DOHH2 (cell line): ENCODE data around the gene VWA3B.
"Not testable (repeated sequence)": the region's sequence is repeated elsewhere in the genome, so short reads cannot be mapped to it uniquely, and the experiment has no call there.

Experiments
- H3F3A ChIP-seq: fragments of 200-600 bp; sonication (generic), shearing (Covaris generic); 2 replicates; pipeline ENCODE4 v1.6.0; 2016; ENCODE audit warnings: antibody characterized with exemption, mild to moderate bottlenecking; ENCODE audit not compliant: control insufficient read depth, insufficient read depth
- H3K27ac ChIP-seq: fragments of 200-600 bp; sonication (generic); 2 replicates; pipeline ENCODE4 v1.5.1; 2014; ENCODE audit warnings: low read depth, mild to moderate bottlenecking, low read length, moderate library complexity
- H3K27me3 ChIP-seq: fragments of 200-600 bp; sonication (generic); 2 replicates; pipeline ENCODE4 v1.6.1; 2014; ENCODE audit warnings: mild to moderate bottlenecking, low read length, mixed read lengths; ENCODE audit not compliant: control insufficient read depth
- H3K36me3 ChIP-seq: fragments of 200-600 bp; sonication (generic); 2 replicates; pipeline ENCODE4 v1.6.1; 2014; ENCODE audit warnings: mild to moderate bottlenecking, low read length, moderate library complexity, mixed read lengths; ENCODE audit not compliant: control insufficient read depth
- H3K4me1 ChIP-seq: fragments of 200-600 bp; sonication (generic); 2 replicates; pipeline ENCODE4 v1.6.1; 2014; ENCODE audit warnings: mild to moderate bottlenecking, low read length, mixed read lengths; ENCODE audit not compliant: control insufficient read depth
- H3K4me2 ChIP-seq: fragments of 200-600 bp; sonication (generic); 2 replicates; pipeline ENCODE4 v1.6.0; 2014; ENCODE audit warnings: mild to moderate bottlenecking, low read length, moderate library complexity
- H3K4me3 ChIP-seq: fragments of 200-600 bp; sonication (generic); 2 replicates; pipeline ENCODE4 v1.5.1; 2014; ENCODE audit warnings: mild to moderate bottlenecking, low read length, mixed read lengths
- H3K79me2 ChIP-seq: fragments of 200-600 bp; sonication (generic); 2 replicates; pipeline ENCODE4 v1.6.1; 2014; ENCODE audit warnings: mild to moderate bottlenecking, low read length, mixed read lengths; ENCODE audit not compliant: control insufficient read depth
- H3K9me2 ChIP-seq: fragments of 200-600 bp; sonication (generic); replicated peaks from 2 replicates; pipeline ENCODE4 v1.6.1; 2014; ENCODE audit warnings: mild to moderate bottlenecking, low read length, mixed read lengths; ENCODE audit not compliant: control insufficient read depth
- H3K9me3 ChIP-seq: fragments of 200-600 bp; sonication (generic); 2 replicates; pipeline ENCODE4 v1.6.1; 2014; ENCODE audit warnings: antibody characterized with exemption, low read length, mixed read lengths; ENCODE audit not compliant: control insufficient read depth, insufficient read depth
- H4K20me1 ChIP-seq: fragments of 200-600 bp; sonication (generic); 2 replicates; pipeline ENCODE4 v1.6.0; 2014; ENCODE audit warnings: low read depth, mild to moderate bottlenecking, antibody characterized with exemption, low read length, moderate library complexity; ENCODE audit not compliant: control insufficient read depth, insufficient read depth
- EZH2phosphoT487 ChIP-seq: fragments of 200-600 bp; sonication (generic); IDR thresholded peaks from 2 replicates; pipeline ENCODE4 v1.6.1; 2017; ENCODE audit warnings: borderline replicate concordance, mild to moderate bottlenecking, antibody characterized with exemption, low read length, moderate library complexity, mixed read lengths
- TF ChIP-seq, protein P1 (sequence below): fragments of 200-600 bp; sonication (generic); IDR thresholded peaks from one replicate; pipeline ENCODE4 v1.5.1; 2014; ENCODE audit warnings: antibody characterized with exemption, mild to moderate bottlenecking, low read depth, low read length; ENCODE audit not compliant: poor library complexity, severe bottlenecking

Gene VWA3B

DNA sequence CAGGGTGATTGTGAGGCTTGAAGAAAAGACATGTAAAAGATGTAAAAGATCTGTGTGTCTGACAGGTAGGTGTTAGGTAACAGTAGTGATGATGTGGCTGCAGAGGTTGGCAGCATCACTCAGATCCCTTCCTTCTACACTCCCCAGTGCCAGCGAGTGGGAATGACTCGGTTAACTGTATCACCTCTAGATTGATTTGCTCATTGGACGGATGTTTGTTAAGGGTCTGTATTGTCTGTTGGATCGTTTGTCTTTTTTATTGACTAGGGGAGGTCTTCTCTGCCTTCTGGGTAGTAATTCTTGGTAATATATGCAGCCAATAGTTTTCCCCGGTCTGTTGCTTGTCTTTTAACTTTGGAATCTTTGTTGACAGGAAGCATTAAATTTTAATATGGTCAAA, 214.5 kb downstream of the VWA3B start:
- Histone ChIP-seq H3K27me3 (peaks cover 5% of the 10 kb centered on the region; the same call in 1 of the 2 replicates), H3K9me2 (no peaks in the 10 kb centered on the region), H3K27ac (no peak overlapping the region), H3K36me3 (no peaks in the 10 kb centered on the region), H3K4me1 (no peaks in the 10 kb centered on the region), H3K9me3 (no peaks in the 10 kb centered on the region), H3K4me3 (no peak overlapping the region), H3F3A (no peaks in the 10 kb centered on the region), H4K20me1 (no peaks in the 10 kb centered on the region), H3K4me2 (no peak overlapping the region), H3K79me2 (no peaks in the 10 kb centered on the region)
- TF ChIP-seq, protein P1, sequence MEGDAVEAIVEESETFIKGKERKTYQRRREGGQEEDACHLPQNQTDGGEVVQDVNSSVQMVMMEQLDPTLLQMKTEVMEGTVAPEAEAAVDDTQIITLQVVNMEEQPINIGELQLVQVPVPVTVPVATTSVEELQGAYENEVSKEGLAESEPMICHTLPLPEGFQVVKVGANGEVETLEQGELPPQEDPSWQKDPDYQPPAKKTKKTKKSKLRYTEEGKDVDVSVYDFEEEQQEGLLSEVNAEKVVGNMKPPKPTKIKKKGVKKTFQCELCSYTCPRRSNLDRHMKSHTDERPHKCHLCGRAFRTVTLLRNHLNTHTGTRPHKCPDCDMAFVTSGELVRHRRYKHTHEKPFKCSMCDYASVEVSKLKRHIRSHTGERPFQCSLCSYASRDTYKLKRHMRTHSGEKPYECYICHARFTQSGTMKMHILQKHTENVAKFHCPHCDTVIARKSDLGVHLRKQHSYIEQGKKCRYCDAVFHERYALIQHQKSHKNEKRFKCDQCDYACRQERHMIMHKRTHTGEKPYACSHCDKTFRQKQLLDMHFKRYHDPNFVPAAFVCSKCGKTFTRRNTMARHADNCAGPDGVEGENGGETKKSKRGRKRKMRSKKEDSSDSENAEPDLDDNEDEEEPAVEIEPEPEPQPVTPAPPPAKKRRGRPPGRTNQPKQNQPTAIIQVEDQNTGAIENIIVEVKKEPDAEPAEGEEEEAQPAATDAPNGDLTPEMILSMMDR: no peak
- TF ChIP-seq EZH2phosphoT487: no peak

DNA sequence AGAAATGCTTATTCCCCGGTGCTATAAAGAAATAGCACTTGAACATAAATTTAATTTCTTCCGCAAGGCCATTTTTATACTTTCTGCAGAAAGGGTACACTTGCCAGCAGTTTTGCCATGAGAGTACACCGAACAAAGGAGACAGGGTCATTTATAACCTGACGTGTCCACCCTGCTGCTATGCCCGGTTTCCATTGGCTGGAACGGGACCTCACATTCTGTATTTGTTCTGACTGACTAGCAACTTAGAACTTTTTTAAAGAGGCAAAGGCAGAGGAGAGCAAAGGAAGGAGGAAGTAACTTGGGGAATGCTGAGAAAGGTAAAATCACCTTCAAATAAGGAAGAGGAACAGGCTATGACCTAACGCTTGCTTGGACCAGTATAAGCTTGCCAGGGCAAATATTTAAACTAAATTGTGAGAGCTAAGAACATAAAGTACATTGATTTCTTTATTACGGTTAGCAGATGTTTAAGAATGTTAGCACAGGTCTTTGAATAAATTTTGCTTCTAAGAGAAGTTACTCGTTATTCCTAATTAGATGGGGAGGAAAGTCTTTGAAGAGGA, 220.2 kb downstream of the VWA3B start:
- H3K36me3 ChIP-seq, H4K20me1 ChIP-seq, H3F3A ChIP-seq, H3K27me3 ChIP-seq, H3K4me1 ChIP-seq, H3K79me2 ChIP-seq, H3K27ac ChIP-seq, H3K9me2 ChIP-seq, H3K4me2 ChIP-seq, H3K4me3 ChIP-seq, H3K9me3 ChIP-seq: not testable (repeated sequence)

- Histone ChIP-seq H3K27ac (no peak overlapping the region), H3K9me3 (no peaks in the 10 kb centered on the region), H3F3A (no peaks in the 10 kb centered on the region), H3K79me2 (no peaks in the 10 kb centered on the region), H3K36me3 (no peaks in the 10 kb centered on the region), H3K4me3 (no peak overlapping the region), H3K4me2 (no peak overlapping the region), H3K4me1 (no peaks in the 10 kb centered on the region), H4K20me1 (no peaks in the 10 kb centered on the region), H3K27me3 (0 out of 2 replicates have a peak, but pooled peaks cover 3% of the 10 kb centered on the region), H3K9me2 (no peaks in the 10 kb centered on the region)
- TF ChIP-seq EZH2phosphoT487: no peak
- TF ChIP-seq, protein P1: no peak
Observed at GRCh38 chr2:98308068-98308467, 221.1 kb downstream of the VWA3B start.

GRCh38 chr2:98308532-98308931, 221.6 kb downstream of the VWA3B start:
- no peak overlapping the region for H3K4me3 ChIP-seq
- H3K79me2 ChIP-seq: no peaks in the 10 kb centered on the region
- no peaks in the 10 kb centered on the region for H3K9me3 ChIP-seq
- H3K27ac ChIP-seq: no peak overlapping the region
- no peaks in the 10 kb centered on the region for H3K9me2 ChIP-seq
- no peaks in the 10 kb centered on the region for H3K36me3 ChIP-seq
- H3K4me2 ChIP-seq: no peak overlapping the region
- no peaks in the 10 kb centered on the region for H3F3A ChIP-seq
- H3K4me1 ChIP-seq: no peaks in the 10 kb centered on the region
- TF ChIP-seq, protein P1: no peak
- no peak for TF ChIP-seq EZH2phosphoT487
- no peaks in the 10 kb centered on the region for H4K20me1 ChIP-seq
- H3K27me3 ChIP-seq: 0 out of 2 replicates have a peak, but pooled peaks cover 3% of the 10 kb centered on the region
